Body of pancreas (tissue), 4 donors: ENCODE results near the gene ACTG2.

Experiments used
- POLR2A ChIP-seq, 3 donors: fragments of 450-650 bp; IDR thresholded peaks; one replicate each; pipeline ENCODE4 v1.6.1; 2016; ENCODE audit warnings: antibody characterized with exemption in 3 of 3, mild to moderate bottlenecking in 2 of 3
- TF ChIP-seq, protein P1 (sequence below), 7 experiments: fragments of 450-650 bp in 4 of 7; fragments of 200-600 bp in 3 of 7; sonication (generic) in 3 of 7; IDR thresholded peaks; one replicate each; pipeline ENCODE4 v1.5.1; 2016 to 2019; ENCODE audit warnings: antibody characterized with exemption in 7 of 7

DNA sequence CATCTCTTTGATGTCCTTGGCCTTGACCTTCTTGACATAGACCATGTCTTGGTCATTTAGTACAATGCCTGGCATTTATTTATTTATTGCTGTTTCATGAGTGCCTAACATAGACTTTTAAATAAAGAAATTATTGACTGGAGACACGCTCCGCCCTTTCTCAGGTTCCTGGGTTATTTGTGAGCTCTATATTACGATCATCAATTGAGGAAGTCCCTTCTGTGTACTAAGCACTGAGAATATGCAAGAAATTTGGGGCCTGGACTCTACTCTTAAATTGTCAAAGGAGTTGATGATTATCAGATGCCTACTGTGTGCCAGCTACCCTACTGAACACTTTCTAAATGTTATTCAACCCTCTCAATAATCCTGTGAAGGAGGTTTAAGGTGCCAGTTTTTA lies 72.2 kb downstream of the ACTG2 start:
- TF ChIP-seq, protein P1, sequence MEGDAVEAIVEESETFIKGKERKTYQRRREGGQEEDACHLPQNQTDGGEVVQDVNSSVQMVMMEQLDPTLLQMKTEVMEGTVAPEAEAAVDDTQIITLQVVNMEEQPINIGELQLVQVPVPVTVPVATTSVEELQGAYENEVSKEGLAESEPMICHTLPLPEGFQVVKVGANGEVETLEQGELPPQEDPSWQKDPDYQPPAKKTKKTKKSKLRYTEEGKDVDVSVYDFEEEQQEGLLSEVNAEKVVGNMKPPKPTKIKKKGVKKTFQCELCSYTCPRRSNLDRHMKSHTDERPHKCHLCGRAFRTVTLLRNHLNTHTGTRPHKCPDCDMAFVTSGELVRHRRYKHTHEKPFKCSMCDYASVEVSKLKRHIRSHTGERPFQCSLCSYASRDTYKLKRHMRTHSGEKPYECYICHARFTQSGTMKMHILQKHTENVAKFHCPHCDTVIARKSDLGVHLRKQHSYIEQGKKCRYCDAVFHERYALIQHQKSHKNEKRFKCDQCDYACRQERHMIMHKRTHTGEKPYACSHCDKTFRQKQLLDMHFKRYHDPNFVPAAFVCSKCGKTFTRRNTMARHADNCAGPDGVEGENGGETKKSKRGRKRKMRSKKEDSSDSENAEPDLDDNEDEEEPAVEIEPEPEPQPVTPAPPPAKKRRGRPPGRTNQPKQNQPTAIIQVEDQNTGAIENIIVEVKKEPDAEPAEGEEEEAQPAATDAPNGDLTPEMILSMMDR (IDR thresholded peaks at IDR 0.05): no peak
- no peak for TF ChIP-seq POLR2A (IDR thresholded peaks at IDR 0.05)
